ENCODE results near the gene DPM1. TPM values are rescaled to one million over a fixed set of nuclear protein-coding genes. Genes with fewer than 3 reads are reported as not detected.

Gene DPM1
- total and polyA plus RNA-seq, 8 donors: 10.7 to 74.1 (median 50.3) TPM

DNA sequence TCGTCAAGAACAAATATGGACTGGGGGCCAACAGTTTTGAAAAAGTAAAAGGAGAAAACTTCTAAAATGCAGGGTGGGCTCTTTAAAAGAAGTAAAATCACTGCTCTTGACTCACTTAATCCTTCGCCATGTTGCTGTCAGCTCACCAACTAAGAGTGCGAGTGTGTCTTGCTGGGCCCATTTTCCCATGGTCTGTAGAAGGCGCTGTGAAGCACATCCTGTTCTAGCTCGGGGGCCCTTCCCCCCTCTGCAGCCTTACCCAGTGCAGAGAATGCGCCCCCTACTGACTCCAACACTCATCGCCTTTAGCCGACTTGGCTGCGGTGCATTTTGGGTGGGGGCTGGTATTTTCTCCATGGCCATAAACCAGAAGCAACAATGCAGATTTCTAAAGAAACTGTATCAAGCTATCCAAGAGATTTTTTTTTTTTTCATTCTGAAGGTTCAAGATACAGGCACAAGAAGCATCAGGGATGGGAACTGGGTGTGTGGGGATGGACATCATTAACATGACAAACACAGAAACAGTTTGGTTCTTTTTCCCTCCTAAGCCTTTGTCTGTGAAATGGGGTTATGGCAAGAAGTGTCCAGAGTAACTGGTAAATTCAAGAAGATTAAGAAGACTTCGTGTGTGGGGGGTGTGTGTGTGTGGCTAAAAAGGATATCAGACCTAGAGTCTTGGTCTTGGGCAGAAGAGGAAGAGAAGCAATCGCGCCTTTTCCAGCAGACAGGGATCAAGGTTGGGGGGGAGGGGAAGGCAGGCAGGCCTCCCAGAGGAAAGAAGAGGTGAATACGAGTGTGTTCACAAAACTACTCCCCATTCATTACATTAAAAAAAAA lies 28.8 kb downstream of the DPM1 start:
- intact Hi-C loops (cut with DNase I; ENCODE audit: low total_unique reads): no loop called here
- peak overlapping the region; percentile 80 to 100 (median 99) for H3K27ac ChIP-seq
- WGBS, 5 donors: 7 to 11% (median 9%) methylated on average over 13 of the region's 13 CpGs
- TF ChIP-seq POLR2A (IDR thresholded peaks at IDR 0.05) (no peak), EP300 (IDR thresholded peaks at IDR 0.05) (no peak), POLR2AphosphoS5 (IDR thresholded peaks at IDR 0.05) (peak; percentile 11 to 84 (median 51))
- TF ChIP-seq, protein P1, sequence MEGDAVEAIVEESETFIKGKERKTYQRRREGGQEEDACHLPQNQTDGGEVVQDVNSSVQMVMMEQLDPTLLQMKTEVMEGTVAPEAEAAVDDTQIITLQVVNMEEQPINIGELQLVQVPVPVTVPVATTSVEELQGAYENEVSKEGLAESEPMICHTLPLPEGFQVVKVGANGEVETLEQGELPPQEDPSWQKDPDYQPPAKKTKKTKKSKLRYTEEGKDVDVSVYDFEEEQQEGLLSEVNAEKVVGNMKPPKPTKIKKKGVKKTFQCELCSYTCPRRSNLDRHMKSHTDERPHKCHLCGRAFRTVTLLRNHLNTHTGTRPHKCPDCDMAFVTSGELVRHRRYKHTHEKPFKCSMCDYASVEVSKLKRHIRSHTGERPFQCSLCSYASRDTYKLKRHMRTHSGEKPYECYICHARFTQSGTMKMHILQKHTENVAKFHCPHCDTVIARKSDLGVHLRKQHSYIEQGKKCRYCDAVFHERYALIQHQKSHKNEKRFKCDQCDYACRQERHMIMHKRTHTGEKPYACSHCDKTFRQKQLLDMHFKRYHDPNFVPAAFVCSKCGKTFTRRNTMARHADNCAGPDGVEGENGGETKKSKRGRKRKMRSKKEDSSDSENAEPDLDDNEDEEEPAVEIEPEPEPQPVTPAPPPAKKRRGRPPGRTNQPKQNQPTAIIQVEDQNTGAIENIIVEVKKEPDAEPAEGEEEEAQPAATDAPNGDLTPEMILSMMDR (IDR thresholded peaks at IDR 0.05): peak in 5 of 7 experiments; percentile 58 to 86 (median 83)
- DNase-seq: peak; percentile 91 to 98
- H3K27me3 ChIP-seq: no peaks in the 10 kb centered on the region
- peaks cover 0 to 29% (median 18%) of the 10 kb centered on the region in 4 donors for H3K36me3 ChIP-seq
- H3K4me1 ChIP-seq: peaks cover 34 to 67% (median 53%) of the 10 kb centered on the region in 4 donors
- H3K4me3 ChIP-seq: peak overlapping the region; percentile 82 to 97 (median 90)
- no peaks in the 10 kb centered on the region for H3K9me3 ChIP-seq

DNA sequence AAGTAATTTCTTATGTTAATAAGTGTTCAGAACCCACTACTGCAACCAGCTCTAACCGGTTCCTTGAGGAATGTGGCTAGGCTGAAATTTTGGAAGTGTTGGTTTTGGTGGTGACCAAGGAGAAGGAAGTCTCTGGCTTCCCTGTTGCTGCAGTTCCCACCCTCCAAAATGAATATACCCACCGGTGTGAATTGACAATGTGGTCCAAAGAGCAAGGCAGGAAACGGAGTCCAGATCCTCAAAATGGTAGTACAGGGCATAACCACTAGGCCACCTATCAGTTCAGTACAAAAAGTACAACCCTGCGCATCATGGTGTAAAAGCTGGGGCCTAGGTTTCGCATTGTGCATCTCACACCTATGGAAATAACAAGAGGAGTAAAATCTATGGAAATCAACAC lies 29.9 kb downstream of the DPM1 start:
- Histone ChIP-seq H3K4me1 (peaks cover 41 to 75% (median 58%) of the 10 kb centered on the region in 4 donors), H3K27ac (peak overlapping the region in 3 of 5 donors; percentile 80 to 99 (median 99))
- intact Hi-C loops (cut with DNase I; ENCODE audit: low total_unique reads): no loop called here

DNA sequence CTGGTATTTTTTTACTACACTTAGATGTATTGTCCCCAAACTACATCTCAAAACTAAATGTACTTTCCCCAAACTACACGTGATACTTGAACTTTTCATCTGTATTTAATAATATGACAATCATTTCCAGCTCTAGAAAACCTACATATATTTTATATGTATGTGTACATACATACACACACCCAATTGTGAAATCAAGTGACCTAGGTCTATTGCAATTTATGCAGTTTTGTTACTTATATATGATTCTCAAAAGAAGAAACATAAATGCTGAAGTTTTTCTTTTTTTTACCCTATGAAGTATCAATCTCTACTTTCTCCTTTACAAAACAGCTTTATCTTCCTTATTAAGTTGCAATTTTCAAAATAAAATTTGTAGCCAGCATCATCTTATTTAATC lies 31.8 kb downstream of the DPM1 start:
- TF ChIP-seq EP300 (IDR thresholded peaks at IDR 0.05) (no peak), POLR2AphosphoS5 (IDR thresholded peaks at IDR 0.05) (no peak), POLR2A (IDR thresholded peaks at IDR 0.05) (no peak)
- TF ChIP-seq, protein P1 (IDR thresholded peaks at IDR 0.05): no peak
- intact Hi-C loops (cut with DNase I; ENCODE audit: low total_unique reads): no loop called here
- H3K9me3 ChIP-seq: no peaks in the 10 kb centered on the region
- no peak overlapping the region for H3K4me3 ChIP-seq
- no peak overlapping the region for H3K27ac ChIP-seq
- H3K27me3 ChIP-seq: no peaks in the 10 kb centered on the region
- H3K4me1 ChIP-seq: peaks cover 32 to 83% (median 65%) of the 10 kb centered on the region in 4 donors
- DNase-seq: no peak
- peaks cover 0 to 18% (median 8%) of the 10 kb centered on the region in 4 donors for H3K36me3 ChIP-seq
- WGBS, 5 donors: 27 to 42% (median 32%) methylated on average over 1 of the region's 1 CpG

More for the DNA sequence above, 29.9 kb downstream of the DPM1 start:
- WGBS, 5 donors: 56 to 63% (median 62%) methylated on average over 5 of the region's 5 CpGs
- Histone ChIP-seq H3K4me3 (peak overlapping the region in 2 of 4 donors; percentile 92 to 97), H3K27me3 (no peaks in the 10 kb centered on the region), H3K36me3 (peaks cover 0 to 23% (median 9%) of the 10 kb centered on the region in 4 donors), H3K9me3 (no peaks in the 10 kb centered on the region)
- TF ChIP-seq POLR2AphosphoS5 (IDR thresholded peaks at IDR 0.05) (no peak), POLR2A (IDR thresholded peaks at IDR 0.05) (no peak), EP300 (IDR thresholded peaks at IDR 0.05) (no peak)
- TF ChIP-seq, protein P1 (IDR thresholded peaks at IDR 0.05): no peak
- peak in 1 of 2 donors; percentile 16 for DNase-seq

DNA sequence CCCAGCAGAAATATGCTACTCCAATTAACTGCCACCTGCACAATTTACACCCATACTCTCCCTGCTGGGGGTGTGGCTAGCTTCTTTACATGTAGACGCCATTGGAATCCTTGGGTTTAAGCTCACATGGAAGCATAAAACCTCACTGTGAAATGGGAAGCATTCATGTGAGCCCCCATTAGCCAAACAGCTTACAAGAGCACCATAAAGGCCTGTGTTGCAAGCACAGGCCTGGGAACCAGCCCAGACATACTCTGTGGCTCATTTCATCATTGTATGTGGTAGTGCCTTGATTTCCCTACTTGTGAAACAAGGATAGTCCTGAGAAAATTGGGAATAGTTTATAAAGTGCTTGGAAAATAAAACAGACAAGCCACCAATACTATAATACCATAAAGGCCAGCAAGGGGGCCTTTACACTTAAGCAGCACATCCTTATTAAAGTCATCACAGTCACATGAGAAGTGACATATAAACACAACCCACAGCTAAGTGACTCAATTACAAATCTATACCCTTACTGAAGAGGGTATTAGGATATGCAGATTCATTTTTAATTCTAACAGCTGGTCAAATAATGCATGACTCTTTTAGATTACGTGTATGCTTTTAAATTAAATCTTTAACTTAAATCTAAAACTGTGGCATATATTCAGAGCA lies 33.9 kb downstream of the DPM1 start:
- Histone ChIP-seq H3K27ac (no peak overlapping the region), H3K9me3 (no peaks in the 10 kb centered on the region), H3K4me3 (no peak overlapping the region), H3K27me3 (no peaks in the 10 kb centered on the region), H3K36me3 (peaks cover 0 to 18% (median 8%) of the 10 kb centered on the region in 4 donors), H3K4me1 (peaks cover 36 to 100% (median 78%) of the 10 kb centered on the region in 4 donors)
- intact Hi-C loops (cut with DNase I; ENCODE audit: low total_unique reads): no loop called here
- 39 to 54% (median 46%) methylated on average over 2 of the region's 2 CpGs for WGBS, 5 donors
- DNase-seq: no peak
- TF ChIP-seq EP300 (IDR thresholded peaks at IDR 0.05) (no peak), POLR2A (IDR thresholded peaks at IDR 0.05) (no peak), POLR2AphosphoS5 (IDR thresholded peaks at IDR 0.05) (no peak)
- TF ChIP-seq, protein P1 (IDR thresholded peaks at IDR 0.05): no peak
